ENCODE data around the gene SRP54. TPM values are rescaled to one million over a fixed set of nuclear protein-coding genes. Genes with fewer than 3 reads are reported as not detected.

Gene SRP54
- total RNA-seq, 1 donor from 2014 or later: 66.3 TPM

- TF ChIP-seq CTCF (IDR thresholded peaks at IDR 0.05; ENCODE audit: insufficient read depth, low read length, poor library complexity, severe bottlenecking): no peak
- no peak for DNase-seq (ENCODE audit: low read depth)
- H3K27me3 ChIP-seq (ENCODE audit: control insufficient read depth, insufficient read depth, low read length): no peaks in the 10 kb centered on the region
Measured at GRCh38 chr14:34971801-34972200, 11.0 kb upstream of the SRP54 start.

GRCh38 chr14:34978444-34978843, 4.3 kb upstream of the SRP54 start:
- H3K27me3 ChIP-seq (ENCODE audit: control insufficient read depth, insufficient read depth, low read length): no peaks in the 10 kb centered on the region
- no peak for TF ChIP-seq CTCF (IDR thresholded peaks at IDR 0.05; ENCODE audit: insufficient read depth, low read length, poor library complexity, severe bottlenecking)
- no peak for DNase-seq (ENCODE audit: low read depth)
- no peak overlapping the region for H3K4me3 ChIP-seq (ENCODE audit: low read depth, low read length)
- no peaks in the 10 kb centered on the region for H3K36me3 ChIP-seq (ENCODE audit: control insufficient read depth, insufficient read depth, low read length)

More at GRCh38 chr14:34971801-34972200, 11.0 kb upstream of the SRP54 start:
- Histone ChIP-seq H3K4me3 (ENCODE audit: low read depth, low read length) (no peak overlapping the region), H3K36me3 (ENCODE audit: control insufficient read depth, insufficient read depth, low read length) (no peaks in the 10 kb centered on the region)

- no peaks in the 10 kb centered on the region for H3K27me3 ChIP-seq (ENCODE audit: control insufficient read depth, insufficient read depth, low read length)
- DNase-seq (ENCODE audit: low read depth): no peak
- no peaks in the 10 kb centered on the region for H3K36me3 ChIP-seq (ENCODE audit: control insufficient read depth, insufficient read depth, low read length)
- TF ChIP-seq CTCF (IDR thresholded peaks at IDR 0.05; ENCODE audit: insufficient read depth, low read length, poor library complexity, severe bottlenecking): no peak
- peak overlapping the region; percentile 98 for H3K4me3 ChIP-seq (ENCODE audit: low read depth, low read length)
Measured at GRCh38 chr14:34980337-34980900, 2.4 kb upstream of the SRP54 start.

GRCh38 chr14:34981743-34982420, 910 bp upstream of the SRP54 start:
- Histone ChIP-seq H3K36me3 (ENCODE audit: control insufficient read depth, insufficient read depth, low read length) (no peaks in the 10 kb centered on the region), H3K27me3 (ENCODE audit: control insufficient read depth, insufficient read depth, low read length) (no peaks in the 10 kb centered on the region), H3K4me3 (ENCODE audit: low read depth, low read length) (peak overlapping the region; percentile 98)
- DNase-seq (ENCODE audit: low read depth): no peak
- peak; percentile 29 for TF ChIP-seq CTCF (IDR thresholded peaks at IDR 0.05; ENCODE audit: insufficient read depth, low read length, poor library complexity, severe bottlenecking)

- no peak for TF ChIP-seq CTCF (IDR thresholded peaks at IDR 0.05; ENCODE audit: insufficient read depth, low read length, poor library complexity, severe bottlenecking)
- Histone ChIP-seq H3K4me3 (ENCODE audit: low read depth, low read length) (peak overlapping the region; percentile 98), H3K27me3 (ENCODE audit: control insufficient read depth, insufficient read depth, low read length) (no peaks in the 10 kb centered on the region), H3K36me3 (ENCODE audit: control insufficient read depth, insufficient read depth, low read length) (no peaks in the 10 kb centered on the region)
- DNase-seq (ENCODE audit: low read depth): no peak
Measured at GRCh38 chr14:34983148-34983760, 462 bp downstream of the SRP54 start.
